H1 (cell line): ENCODE data around the gene VIPR2. TPM values are rescaled to one million over a fixed set of nuclear protein-coding genes. Genes with fewer than 3 reads are reported as not detected.

ENCODE experiments used
- CTCF ChIA-PET: fragments of 300-600 bp; sonication (Branson Sonifier 250); formaldehyde crosslinking; loops from one replicate; lab custom pipeline; 2021; ENCODE audit not compliant: partially characterized antibody; lab: Charles Lee
- POLR2A ChIA-PET: fragments of 300-600 bp; sonication (Branson Sonifier 250); formaldehyde crosslinking; loops from one replicate; lab custom pipeline; 2021; ENCODE audit warnings: inconsistent platforms; ENCODE audit not compliant: partially characterized antibody; lab: Charles Lee
- DNase-seq, 2 experiments: peaks; one replicate each; pipeline versions ENCODE4 v3.0.0 to v3.0.0-alpha.2; 2010 to 2022; ENCODE audit warnings: low spot score in 2 of 2, low read depth in 1 of 2, mixed read lengths in 1 of 2
- FAIRE-seq: peaks from 2 replicates; lab custom pipeline; 2011; peaks lifted over from hg19 to GRCh38; lab: Jason Lieb, UNC
- H2AFZ ChIP-seq: 2 replicates; pipeline ENCODE4 v1.8.1; 2012; ENCODE audit warnings: low read length, inconsistent platforms
- H2AK5ac ChIP-seq: 2 replicates; pipeline ENCODE4 v1.6.1; 2013; ENCODE audit warnings: low read depth, low read length
- H2BK120ac ChIP-seq: replicated peaks from 2 replicates; pipeline ENCODE3; 2013; ENCODE audit warnings: low read depth, low read length, inconsistent platforms
- H2BK12ac ChIP-seq: 2 replicates; pipeline ENCODE4 v1.6.1; 2013; ENCODE audit warnings: low read depth, low read length
- H2BK15ac ChIP-seq: 2 replicates; pipeline ENCODE4 v1.6.1; 2013; ENCODE audit warnings: low read length
- H2BK20ac ChIP-seq: 2 replicates; pipeline ENCODE4 v1.6.1; 2013; ENCODE audit warnings: low read length
- H2BK5ac ChIP-seq: 2 replicates; pipeline ENCODE4 v1.6.1; 2013; ENCODE audit warnings: low read depth, low read length
- H3K14ac ChIP-seq: 2 replicates; pipeline ENCODE4 v1.6.1; 2013; ENCODE audit warnings: inconsistent platforms; ENCODE audit not compliant: insufficient read length
- H3K18ac ChIP-seq: 2 replicates; pipeline ENCODE4 v1.6.1; 2013; ENCODE audit warnings: low read length; ENCODE audit errors: extremely low read depth
- H3K23ac ChIP-seq: 2 replicates; pipeline ENCODE4 v1.6.1; 2013; ENCODE audit warnings: inconsistent platforms; ENCODE audit not compliant: insufficient read length
- H3K23me2 ChIP-seq: 2 replicates; pipeline ENCODE4 v1.6.1; 2013; ENCODE audit warnings: low read depth, low read length
- H3K27ac ChIP-seq: 2 replicates; pipeline ENCODE4 v1.6.1; 2011; ENCODE audit warnings: low read depth, low read length, inconsistent platforms
- H3K27me3 ChIP-seq, 4 experiments: replicated peaks in 1 of 4; 1 replicate in 1 of 4; 2 replicates in 3 of 4; pipeline versions ENCODE4 v1.6.1 to v1.8.1; 2011 to 2013; ENCODE audit warnings: low read length in 3 of 4, mild to moderate bottlenecking in 3 of 4, inconsistent platforms in 2 of 4, mixed read lengths in 2 of 4, moderate library complexity in 1 of 4; ENCODE audit not compliant: control insufficient read depth in 3 of 4, insufficient read depth in 3 of 4; ENCODE audit errors: extremely low read depth in 1 of 4
- H3K36me3 ChIP-seq, 4 experiments: 2 replicates each; pipeline versions ENCODE4 v1.6.1 to v1.8.1; 2011 to 2013; ENCODE audit warnings: mild to moderate bottlenecking in 4 of 4, low read length in 3 of 4, moderate library complexity in 2 of 4, control low read depth in 1 of 4, inconsistent platforms in 1 of 4; ENCODE audit not compliant: insufficient read depth in 4 of 4, control insufficient read depth in 2 of 4
- H3K4ac ChIP-seq: replicated peaks from 2 replicates; pipeline ENCODE3; 2013; ENCODE audit warnings: low read length, low read depth, mixed read lengths, inconsistent platforms; ENCODE audit not compliant: insufficient read length
- H3K4me1 ChIP-seq, 4 experiments: replicated peaks in 1 of 4; 1 replicate in 1 of 4; 2 replicates in 3 of 4; pipeline versions ENCODE4 v1.6.1 to v1.8.1; 2011 to 2013; ENCODE audit warnings: low read length in 3 of 4, inconsistent platforms in 2 of 4, mixed read lengths in 1 of 4; ENCODE audit not compliant: insufficient read depth in 4 of 4, control insufficient read depth in 3 of 4
- H3K4me2 ChIP-seq, 2 experiments: 2 replicates each; pipeline versions ENCODE4 v1.6.1 to v1.8.1; 2011 to 2013; ENCODE audit warnings: low read depth in 2 of 2, low read length in 2 of 2, control low read depth in 1 of 2, inconsistent platforms in 1 of 2, mild to moderate bottlenecking in 1 of 2; ENCODE audit not compliant: insufficient read depth in 1 of 2
- H3K4me3 ChIP-seq, 4 experiments: fragments of 200-600, 300-600 bp in 1 of 4; sonication (generic), shearing (Covaris generic), sonication (Bioruptor Twin) in 1 of 4; 2 replicates each; pipeline versions ENCODE4 v1.5.1 to v1.8.1; 2011 to 2016; ENCODE audit warnings: low read length in 4 of 4, low read depth in 3 of 4, control low read depth in 2 of 4, inconsistent platforms in 2 of 4, mild to moderate bottlenecking in 2 of 4, mixed read lengths in 1 of 4, moderate library complexity in 1 of 4; ENCODE audit not compliant: insufficient read depth in 2 of 4; ENCODE audit errors: extremely low read depth in 1 of 4
- H3K56ac ChIP-seq: replicated peaks from 2 replicates; pipeline ENCODE3; 2013; ENCODE audit warnings: low read depth, mild to moderate bottlenecking, mixed read lengths, low read length, inconsistent platforms; ENCODE audit not compliant: insufficient read length
- H3K79me1 ChIP-seq: 2 replicates; pipeline ENCODE4 v1.6.1; 2013; ENCODE audit warnings: low read depth, low read length, control low read depth
- H3K79me2 ChIP-seq, 2 experiments: 2 replicates each; pipeline versions ENCODE4 v1.6.1 to v1.8.1; 2012 to 2013; ENCODE audit warnings: low read length in 2 of 2, mild to moderate bottlenecking in 2 of 2, inconsistent platforms in 1 of 2; ENCODE audit not compliant: insufficient read depth in 2 of 2, control insufficient read depth in 1 of 2
- H3K9ac ChIP-seq, 4 experiments: replicated peaks in 1 of 4; 1 replicate in 1 of 4; 2 replicates in 3 of 4; pipeline versions ENCODE4 v1.6.1 to v1.8.1; 2011 to 2013; ENCODE audit warnings: low read depth in 3 of 4, low read length in 3 of 4, control low read depth in 2 of 4, mild to moderate bottlenecking in 2 of 4, moderate library complexity in 2 of 4, inconsistent platforms in 1 of 4; ENCODE audit errors: extremely low read depth in 1 of 4
- H3K9me3 ChIP-seq, 2 experiments: 2 replicates each; pipeline versions ENCODE4 v1.6.1 to v1.8.1; 2012 to 2013; ENCODE audit warnings: mild to moderate bottlenecking in 2 of 2, moderate library complexity in 2 of 2, control low read depth in 1 of 2, inconsistent platforms in 1 of 2, low read depth in 1 of 2, low read length in 1 of 2, mixed read lengths in 1 of 2; ENCODE audit not compliant: insufficient read depth in 2 of 2
- H4K20me1 ChIP-seq, 2 experiments: replicated peaks in 1 of 2; 2 replicates each; pipeline versions ENCODE3 to v1.8.1; 2011 to 2013; ENCODE audit warnings: inconsistent platforms in 2 of 2, low read length in 2 of 2, mild to moderate bottlenecking in 1 of 2; ENCODE audit not compliant: insufficient read depth in 2 of 2, control insufficient read depth in 1 of 2
- H4K5ac ChIP-seq: 2 replicates; pipeline ENCODE4 v1.6.1; 2013; ENCODE audit warnings: low read length, low read depth, mixed read lengths, inconsistent platforms; ENCODE audit not compliant: insufficient read length
- H4K8ac ChIP-seq: 2 replicates; pipeline ENCODE4 v1.8.0; 2013; ENCODE audit warnings: mild to moderate bottlenecking, moderate library complexity, low read length, inconsistent platforms; ENCODE audit not compliant: insufficient read depth; ENCODE audit errors: extremely low read depth
- H4K91ac ChIP-seq: replicated peaks from 2 replicates; pipeline ENCODE3; 2013; ENCODE audit warnings: low read length, mixed read lengths, inconsistent platforms; ENCODE audit not compliant: insufficient read length
- ASH2L ChIP-seq: fragments of 200-600, 300-600 bp; sonication (generic); IDR thresholded peaks from one replicate; pipeline ENCODE4 v1.7.1; 2017; ENCODE audit warnings: low read length
- CHD1 ChIP-seq: IDR thresholded peaks from 2 replicates; pipeline ENCODE4 v1.6.1; 2012; ENCODE audit warnings: low read depth, low read length, improper control_type of control experiment
- CHD2 ChIP-seq: IDR thresholded peaks from 2 replicates; pipeline ENCODE4 v1.6.1; 2012; ENCODE audit warnings: low read length, improper control_type of control experiment
- EZH2 ChIP-seq: fragments of 200-600 bp; sonication (generic); IDR thresholded peaks from 2 replicates; pipeline ENCODE4 v1.7.1; 2012; ENCODE audit warnings: low read depth, mild to moderate bottlenecking, moderate library complexity, low read length, inconsistent platforms; ENCODE audit not compliant: severe bottlenecking
- KDM1A ChIP-seq: fragments of 200-600, 300-600 bp; sonication (generic); IDR thresholded peaks from 2 replicates; pipeline ENCODE4 v1.7.1; 2016; ENCODE audit warnings: mild to moderate bottlenecking, low read length, borderline replicate concordance
- POLR2A ChIP-seq, 2 experiments: IDR thresholded peaks; 1 replicate in 1 of 2; 2 replicates in 1 of 2; pipeline ENCODE4 v1.6.1; 2011; ENCODE audit warnings: low read depth in 2 of 2, low read length in 2 of 2, mild to moderate bottlenecking in 2 of 2; ENCODE audit errors: control extremely low read depth in 1 of 2
- RFX5 ChIP-seq: IDR thresholded peaks from 2 replicates; pipeline ENCODE4 v1.6.1; 2011; ENCODE audit warnings: low read depth, low read length, improper control_type of control experiment, borderline replicate concordance
- RXRA ChIP-seq: IDR thresholded peaks from 2 replicates; pipeline ENCODE4 v1.6.1; 2011; ENCODE audit warnings: low read depth, mild to moderate bottlenecking, low read length, moderate library complexity; ENCODE audit not compliant: insufficient read depth
- WGBS, 2 experiments: shearing (Covaris generic) in 1 of 2; methylation state at CpG; one replicate each; pipeline versions ENCODE4 v1.1.6 to v1.1.7; 2013 to 2015; ENCODE audit warnings: low lambda C conversion rate in 2 of 2, mixed read lengths in 2 of 2, inconsistent platforms in 1 of 2, low coverage in 1 of 2, missing lambda C conversion rate in 1 of 2; ENCODE audit not compliant: insufficient replicate concordance in 2 of 2, insufficient coverage in 1 of 2, insufficient read length in 1 of 2; ENCODE audit errors: extremely low coverage in 1 of 2, missing lambda C conversion rate in 1 of 2; 5-methylcytosine and 5-hydroxymethylcytosine counted together
- polyA plus RNA-seq, 7 experiments: library from polyadenylated mRNA; depleted of rRNA in 3 of 7; stranded (reverse) in 5 of 7; unstranded in 2 of 7; fragments of >200 nt in 5 of 7; fragments of 200-250 nt in 2 of 7; gene quantifications; 1 replicate in 5 of 7; 2 replicates in 1 of 7; 4 replicates in 1 of 7; pipeline versions ENCODE4 v1.2.1 to v1.2.3, GENCODE V29; 2011 to 2013; ENCODE audit warnings: missing spikeins in 2 of 7, mixed read lengths in 2 of 7
- total RNA-seq: library from RNA; stranded (reverse); fragmentation: NEBNext Ultra II Directional; extraction: Animal tissue kit (Norgen Biotek cat#: 25700); gene quantifications from 2 replicates; pipeline ENCODE4 v1.2.1, GENCODE V29; 2021

The VIPR2 gene
- total and polyA plus RNA-seq, 2 of the 8 experiments (the other 6 are each of a cell fraction or from before 2014, with no cell fraction given) = 2.4 to 6.3 TPM

- H3K4me1 ChIP-seq = no peaks in the 10 kb centered on the region
- DNase-seq = no peak
- no peak for FAIRE-seq
- H2BK120ac ChIP-seq = no peak overlapping the region
- no peak overlapping the region for H2AK5ac ChIP-seq
- H3K23ac ChIP-seq = no peak overlapping the region
- no peak overlapping the region for H3K4me3 ChIP-seq
- no peak overlapping the region for H2AFZ ChIP-seq
- ChIA-PET CTCF (no interaction called here), POLR2A (no interaction called here)
- WGBS, 2 experiments = 83% methylated on average over 17 of the region's 17 CpGs; no CpG with 5 or more reads in 1 of the 2 experiments
- H3K23me2 ChIP-seq = peaks cover 8% of the 10 kb centered on the region; the same call in 1 of the 2 replicates
- H3K79me1 ChIP-seq = no peaks in the 10 kb centered on the region
- peaks cover 0 to 7% of the 10 kb centered on the region in 2 experiments for H4K20me1 ChIP-seq
- H3K27me3 ChIP-seq = no peaks in the 10 kb centered on the region
- no peak overlapping the region for H2BK5ac ChIP-seq
- H4K5ac ChIP-seq = no peak overlapping the region
- H2BK12ac ChIP-seq = no peak overlapping the region
- H3K4ac ChIP-seq = no peak overlapping the region
- no peaks in the 10 kb centered on the region for H3K79me2 ChIP-seq
- no peak overlapping the region for H3K27ac ChIP-seq
- H2BK20ac ChIP-seq = no peak overlapping the region
- no peak overlapping the region for H3K18ac ChIP-seq
- peaks cover 31 to 47% of the 10 kb centered on the region in 2 experiments for H3K9me3 ChIP-seq
- no peak overlapping the region for H4K8ac ChIP-seq
- no peak overlapping the region for H3K14ac ChIP-seq
- no peak overlapping the region for H3K56ac ChIP-seq
- no peak overlapping the region for H4K91ac ChIP-seq
- no peak overlapping the region for H2BK15ac ChIP-seq
- no peaks in the 10 kb centered on the region for H3K36me3 ChIP-seq
- H3K4me2 ChIP-seq = no peak overlapping the region
- no peak overlapping the region for H3K9ac ChIP-seq
- TF ChIP-seq RXRA (no peak), CHD2 (no peak), CHD1 (no peak), KDM1A (no peak), EZH2 (no peak), ASH2L (no peak), POLR2A (IDR thresholded peaks at IDR 0.05; ENCODE audit: control extremely low read depth in 1 of 2, low read depth in 2 of 2, low read length in 2 of 2) (no peak), RFX5 (no peak)
Observed at GRCh38 chr7:159169391-159169790, 24.7 kb upstream of the VIPR2 start.
